ENCODE data around the gene HEPACAM2.

HEPACAM2 gene

GRCh38 chr7:93211228-93211818 is 14.9 kb downstream of the HEPACAM2 start:
- TF ChIP-seq BHLHE40 (IDR thresholded peaks at IDR 0.05; ENCODE audit: borderline replicate concordance) (no peak), SUZ12 (IDR thresholded peaks at IDR 0.05) (no peak), ARNT (IDR thresholded peaks at IDR 0.05) (no peak), L3MBTL2 (conservative IDR thresholded peaks at IDR 0.05) (no peak), TARDBP (IDR thresholded peaks at IDR 0.05) (no peak), HDGF (IDR thresholded peaks at IDR 0.05; ENCODE audit: borderline replicate concordance) (no peak), SP1 (IDR thresholded peaks at IDR 0.05) (no peak), NFRKB (IDR thresholded peaks at IDR 0.05) (no peak), LEF1 (IDR thresholded peaks at IDR 0.05; ENCODE audit: borderline replicate concordance) (no peak), FOXK2 (IDR thresholded peaks at IDR 0.05) (no peak), FOXA1 (IDR thresholded peaks at IDR 0.05) (no peak), ELF4 (IDR thresholded peaks at IDR 0.05) (no peak), FOXM1 (IDR thresholded peaks at IDR 0.05; ENCODE audit: borderline replicate concordance) (no peak), ZNF384 (IDR thresholded peaks at IDR 0.05) (no peak), CTBP1 (IDR thresholded peaks at IDR 0.05; ENCODE audit: borderline replicate concordance) (no peak)
- TF ChIP-seq, protein P1, sequence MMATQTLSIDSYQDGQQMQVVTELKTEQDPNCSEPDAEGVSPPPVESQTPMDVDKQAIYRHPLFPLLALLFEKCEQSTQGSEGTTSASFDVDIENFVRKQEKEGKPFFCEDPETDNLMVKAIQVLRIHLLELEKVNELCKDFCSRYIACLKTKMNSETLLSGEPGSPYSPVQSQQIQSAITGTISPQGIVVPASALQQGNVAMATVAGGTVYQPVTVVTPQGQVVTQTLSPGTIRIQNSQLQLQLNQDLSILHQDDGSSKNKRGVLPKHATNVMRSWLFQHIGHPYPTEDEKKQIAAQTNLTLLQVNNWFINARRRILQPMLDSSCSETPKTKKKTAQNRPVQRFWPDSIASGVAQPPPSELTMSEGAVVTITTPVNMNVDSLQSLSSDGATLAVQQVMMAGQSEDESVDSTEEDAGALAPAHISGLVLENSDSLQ (IDR thresholded peaks at IDR 0.05) = no peak
- ChIA-PET CTCF (no interaction called here), POLR2A (no interaction called here)
- DNase-seq (ENCODE audit: extremely low spot score) = no peak

DNA sequence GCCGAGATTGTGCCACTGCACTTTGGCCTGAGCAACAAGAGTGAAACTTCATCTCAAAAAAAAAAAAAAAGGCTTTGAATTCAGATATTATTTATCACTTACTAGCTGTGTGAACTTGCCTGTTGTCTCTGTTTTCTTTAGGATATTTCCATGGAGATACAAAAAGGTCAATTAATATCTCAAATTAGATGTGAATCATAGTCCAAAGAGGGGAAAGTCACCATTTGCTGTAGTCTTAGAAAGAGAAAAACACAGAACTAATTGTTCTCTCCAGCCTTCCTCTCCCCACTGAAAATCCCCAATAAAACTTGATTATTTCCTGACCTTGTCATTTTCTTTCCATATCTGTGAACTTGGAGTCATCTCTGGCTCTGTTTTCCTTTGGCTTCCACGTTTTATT is 21.2 kb downstream of the HEPACAM2 start:
- POLR2A ChIA-PET = no interaction called here

GRCh38 chr7:93203496-93203895 is 22.8 kb downstream of the HEPACAM2 start:
- no peak for TF ChIP-seq ZNF384 (IDR thresholded peaks at IDR 0.05)
- no peak for TF ChIP-seq L3MBTL2 (conservative IDR thresholded peaks at IDR 0.05)
- TF ChIP-seq, protein P1 (IDR thresholded peaks at IDR 0.05) = no peak
- no peak for TF ChIP-seq SP1 (IDR thresholded peaks at IDR 0.05)
- TF ChIP-seq TARDBP (IDR thresholded peaks at IDR 0.05) = no peak
- ChIA-PET POLR2A (no interaction called here), CTCF (no interaction called here)
- DNase-seq (ENCODE audit: extremely low spot score) = no peak

More for the DNA sequence above, 21.2 kb downstream of the HEPACAM2 start:
- CTCF ChIA-PET = no interaction called here
- DNase-seq (ENCODE audit: extremely low spot score) = no peak
- TF ChIP-seq ELF4 (IDR thresholded peaks at IDR 0.05) (no peak), HDGF (IDR thresholded peaks at IDR 0.05; ENCODE audit: borderline replicate concordance) (no peak), CTBP1 (IDR thresholded peaks at IDR 0.05; ENCODE audit: borderline replicate concordance) (no peak), SP1 (IDR thresholded peaks at IDR 0.05) (no peak), L3MBTL2 (conservative IDR thresholded peaks at IDR 0.05) (no peak), FOXA1 (IDR thresholded peaks at IDR 0.05) (no peak), TARDBP (IDR thresholded peaks at IDR 0.05) (no peak), FOXM1 (IDR thresholded peaks at IDR 0.05; ENCODE audit: borderline replicate concordance) (no peak), ZNF384 (IDR thresholded peaks at IDR 0.05) (no peak)
- TF ChIP-seq, protein P1 (IDR thresholded peaks at IDR 0.05) = no peak

- DNase-seq (ENCODE audit: extremely low spot score) = no peak
- ChIA-PET POLR2A (no interaction called here), CTCF (no interaction called here)
- no peak for TF ChIP-seq ZNF384 (IDR thresholded peaks at IDR 0.05)
- no peak for TF ChIP-seq HDGF (IDR thresholded peaks at IDR 0.05; ENCODE audit: borderline replicate concordance)
- TF ChIP-seq BHLHE40 (IDR thresholded peaks at IDR 0.05; ENCODE audit: borderline replicate concordance) = no peak
- no peak for TF ChIP-seq CTBP1 (IDR thresholded peaks at IDR 0.05; ENCODE audit: borderline replicate concordance)
- TF ChIP-seq TARDBP (IDR thresholded peaks at IDR 0.05) = no peak
- TF ChIP-seq, protein P1 (IDR thresholded peaks at IDR 0.05) = no peak
- TF ChIP-seq SUZ12 (IDR thresholded peaks at IDR 0.05) = no peak
- no peak for TF ChIP-seq L3MBTL2 (conservative IDR thresholded peaks at IDR 0.05)
- no peak for TF ChIP-seq LEF1 (IDR thresholded peaks at IDR 0.05; ENCODE audit: borderline replicate concordance)
- no peak for TF ChIP-seq SP1 (IDR thresholded peaks at IDR 0.05)
- TF ChIP-seq FOXA1 (IDR thresholded peaks at IDR 0.05) = no peak
- TF ChIP-seq FOXK2 (IDR thresholded peaks at IDR 0.05) = no peak
- no peak for TF ChIP-seq FOXM1 (IDR thresholded peaks at IDR 0.05; ENCODE audit: borderline replicate concordance)
- no peak for TF ChIP-seq NFRKB (IDR thresholded peaks at IDR 0.05)
- TF ChIP-seq ARNT (IDR thresholded peaks at IDR 0.05) = no peak
- no peak for TF ChIP-seq ELF4 (IDR thresholded peaks at IDR 0.05)
Measured at GRCh38 chr7:93202594-93203250, 23.5 kb downstream of the HEPACAM2 start.

DNA sequence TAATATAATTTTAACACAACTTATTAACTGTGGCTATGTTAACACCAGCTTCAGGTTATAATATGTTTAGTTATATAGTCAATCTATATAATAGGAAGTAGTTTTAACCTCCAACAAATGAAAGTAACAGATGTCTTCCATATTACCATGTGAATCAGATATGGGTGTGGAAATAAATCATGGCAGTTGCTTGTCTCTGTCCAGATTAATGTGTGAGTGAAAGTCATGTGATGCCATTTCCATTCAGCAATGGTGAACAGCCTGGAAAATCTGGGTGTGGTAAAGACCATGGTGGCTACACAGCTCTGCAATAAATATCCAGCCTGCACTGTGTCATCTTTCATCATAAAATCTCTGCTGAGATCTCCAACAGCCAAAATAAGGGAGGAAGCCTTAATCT is 27.8 kb downstream of the HEPACAM2 start:
- no peak for DNase-seq (ENCODE audit: extremely low spot score)
- CTCF ChIA-PET = no interaction called here
- POLR2A ChIA-PET = no interaction called here
- no peak for TF ChIP-seq SP1 (IDR thresholded peaks at IDR 0.05)
- TF ChIP-seq, protein P1 (IDR thresholded peaks at IDR 0.05) = no peak
- TF ChIP-seq FOXK2 (IDR thresholded peaks at IDR 0.05) = no peak

Measured in HEK293T (cell line).